Bronchial smooth muscle cell (primary cell): Measurements from ENCODE around the gene IRAK3. TPM values are rescaled to one million over a fixed set of nuclear protein-coding genes. Genes with fewer than 3 reads are reported as not detected.

Source experiments
- total RNA-seq: library from RNA; depleted of rRNA; stranded (reverse); fragments of >200 nt; gene quantifications from 2 replicates; pipeline ENCODE4 v1.2.1, GENCODE V29; 2014

The IRAK3 gene
- total RNA-seq: 5.1 and 6.5 TPM in 2 replicates

GRCh38 chr12:66188584-66189485 is at the start of gene IRAK3:
Gene IRAK3, plus strand, starts transcription at chr12:66189214. Its CDS starts 86 bp downstream, at chr12:66189300.

GRCh38 chr12:66169221-66170170 is 19.5 kb upstream of the IRAK3 start, which contains the start of gene TMBIM4:
Gene TMBIM4, minus strand, starts transcription at chr12:66169996. Its CDS starts 45 bp downstream, at chr12:66169951.

GRCh38 chr12:66301944-66302826 is 113.2 kb downstream of the IRAK3 start, which contains the start of gene HELB:
Gene HELB, plus strand, starts transcription at chr12:66302493. Its CDS starts 111 bp downstream, at chr12:66302604.

Other genes starting within 250 kb of the IRAK3 start
- gene LLPH, start 58.5 kb upstream of the IRAK3 start, total RNA-seq: 3.8 and 4.1 TPM in 2 replicates
- gene TMBIM4, start 19.2 kb upstream of the IRAK3 start, total RNA-seq: 36.1 and 54.7 TPM in 2 replicates
- 1.5 and 2.2 TPM in 2 replicates for gene HELB, start 113.3 kb downstream of the IRAK3 start, total RNA-seq